Activated CD8-positive, alpha-beta T cell treated with anti-CD3 and anti-CD28 coated beads for 36 hours (primary cell): ENCODE results near the gene FSIP1. TPM values are rescaled to one million over a fixed set of nuclear protein-coding genes. Genes with fewer than 3 reads are reported as not detected.

Source experiments
- ATAC-seq: fragments of 200-7000 bp; cut with Tn5 transposase; one replicate; pipeline ENCODE4 v1.10.0; 2021; ENCODE audit warnings: mild to moderate bottlenecking, moderate library complexity
- CTCF ChIA-PET: fragments of 350-600 bp; sonication (Branson Sonifier 250); formaldehyde crosslinking; loops from one replicate; lab custom pipeline; 2021; ENCODE audit warnings: antibody characterized with exemption; lab: Charles Lee
- POLR2A ChIA-PET: fragments of 350-600 bp; sonication (Branson Sonifier 250); formaldehyde crosslinking; loops from one replicate; lab custom pipeline; 2021; ENCODE audit warnings: antibody characterized with exemption; lab: Charles Lee
- DNase-seq: peaks from one replicate; pipeline ENCODE4 v3.0.0-alpha.2; 2020
- H3K27ac Mint-ChIP-seq: one replicate; pipeline ENCODE4 v1.8.0; 2021; ENCODE audit warnings: mild to moderate bottlenecking, mixed read lengths
- H3K27me3 Mint-ChIP-seq: one replicate; pipeline ENCODE4 v1.8.0; 2021; ENCODE audit warnings: mixed read lengths
- H3K36me3 Mint-ChIP-seq: one replicate; pipeline ENCODE4 v1.8.0; 2021; ENCODE audit warnings: low read depth, mixed read lengths
- H3K4me1 Mint-ChIP-seq: one replicate; pipeline ENCODE4 v1.8.0; 2021; ENCODE audit warnings: low read depth, mixed read lengths
- H3K4me3 Mint-ChIP-seq: one replicate; pipeline ENCODE4 v1.8.0; 2021; ENCODE audit warnings: mild to moderate bottlenecking, moderate library complexity, mixed read lengths
- H3K9me3 Mint-ChIP-seq: one replicate; pipeline ENCODE4 v1.8.0; 2021; ENCODE audit warnings: mixed read lengths
- intact Hi-C: fragments of 100-400 bp; cut with micrococcal nuclease; formaldehyde crosslinking; loops from one replicate; pipeline ENCODE4 v1.10.0; 2022
- total RNA-seq, 2 experiments: library from RNA; stranded (reverse); gene quantifications; one replicate each; pipeline ENCODE4 v1.2.3, GENCODE V29; 2021
- TF ChIP-seq, protein P1 (sequence below): fragments of 200-600 bp; IDR thresholded peaks from one replicate; pipeline ENCODE4 v1.8.0; 2022; ENCODE audit warnings: antibody characterized with exemption, mild to moderate bottlenecking

Gene FSIP1
- total RNA-seq, 2 experiments from 2014 or later, result 0.36 to 0.43 TPM

DNA sequence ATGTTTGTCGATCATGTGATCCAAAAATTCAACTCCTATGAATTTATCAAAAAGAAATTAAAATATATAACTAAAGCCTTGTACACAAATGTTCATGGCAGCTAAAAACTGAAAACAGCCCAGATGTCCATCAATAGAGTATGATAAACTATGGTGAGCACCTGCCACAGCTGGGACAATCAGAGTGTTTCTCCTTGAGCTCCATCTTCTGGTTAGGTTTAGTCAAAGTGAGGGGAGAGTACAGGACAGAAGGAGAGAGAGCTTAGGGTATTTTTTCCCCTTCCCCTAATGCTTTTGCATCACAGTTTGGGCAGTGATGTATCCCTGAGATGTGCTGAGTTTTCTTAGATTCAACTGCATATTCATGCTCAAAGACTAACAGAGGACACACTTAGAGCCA is 65.5 kb downstream of the FSIP1 start:
- TF ChIP-seq, protein P1, sequence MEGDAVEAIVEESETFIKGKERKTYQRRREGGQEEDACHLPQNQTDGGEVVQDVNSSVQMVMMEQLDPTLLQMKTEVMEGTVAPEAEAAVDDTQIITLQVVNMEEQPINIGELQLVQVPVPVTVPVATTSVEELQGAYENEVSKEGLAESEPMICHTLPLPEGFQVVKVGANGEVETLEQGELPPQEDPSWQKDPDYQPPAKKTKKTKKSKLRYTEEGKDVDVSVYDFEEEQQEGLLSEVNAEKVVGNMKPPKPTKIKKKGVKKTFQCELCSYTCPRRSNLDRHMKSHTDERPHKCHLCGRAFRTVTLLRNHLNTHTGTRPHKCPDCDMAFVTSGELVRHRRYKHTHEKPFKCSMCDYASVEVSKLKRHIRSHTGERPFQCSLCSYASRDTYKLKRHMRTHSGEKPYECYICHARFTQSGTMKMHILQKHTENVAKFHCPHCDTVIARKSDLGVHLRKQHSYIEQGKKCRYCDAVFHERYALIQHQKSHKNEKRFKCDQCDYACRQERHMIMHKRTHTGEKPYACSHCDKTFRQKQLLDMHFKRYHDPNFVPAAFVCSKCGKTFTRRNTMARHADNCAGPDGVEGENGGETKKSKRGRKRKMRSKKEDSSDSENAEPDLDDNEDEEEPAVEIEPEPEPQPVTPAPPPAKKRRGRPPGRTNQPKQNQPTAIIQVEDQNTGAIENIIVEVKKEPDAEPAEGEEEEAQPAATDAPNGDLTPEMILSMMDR, result no peak
- H3K9me3 Mint-ChIP-seq, result no peaks in the 10 kb centered on the region
- no peaks in the 10 kb centered on the region for H3K27me3 Mint-ChIP-seq
- ChIA-PET CTCF (interaction anchor here (2.5 to 3.6 kb wide), 2 partner anchors 39 to 135 kb away, joined by 7 to 21 read pairs; partner anchors contain the start of gene THBS1), POLR2A (no interaction called here)
- no peak overlapping the region for H3K27ac Mint-ChIP-seq
- DNase-seq (no peak), ATAC-seq (no peak)
- peaks cover 4% of the 10 kb centered on the region for H3K4me1 Mint-ChIP-seq
- intact Hi-C loops, result no loop called here
- no peaks in the 10 kb centered on the region for H3K36me3 Mint-ChIP-seq
- no peak overlapping the region for H3K4me3 Mint-ChIP-seq

DNA sequence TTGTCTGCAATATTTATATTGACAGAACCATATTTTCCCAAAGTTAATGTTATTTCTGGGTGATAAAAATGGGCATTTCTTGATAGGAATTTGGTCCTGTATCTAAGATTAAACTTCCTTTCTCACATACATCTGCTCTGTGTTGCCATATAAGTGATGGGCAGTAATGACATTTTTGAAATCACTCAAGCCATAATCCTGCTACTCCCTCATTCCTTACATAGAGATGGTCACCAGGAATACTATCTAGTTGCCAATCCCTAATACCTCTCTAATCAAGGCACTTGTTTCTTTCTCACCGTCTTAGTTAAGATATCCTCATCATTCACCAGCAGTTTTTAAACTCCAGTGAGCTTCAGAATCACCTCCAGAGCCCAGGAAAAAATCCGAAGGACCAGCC is 68.4 kb downstream of the FSIP1 start:
- Mint-ChIP-seq H3K27me3 (no peaks in the 10 kb centered on the region), H3K9me3 (no peaks in the 10 kb centered on the region), H3K27ac (no peak overlapping the region), H3K4me3 (no peak overlapping the region), H3K36me3 (no peaks in the 10 kb centered on the region), H3K4me1 (no peaks in the 10 kb centered on the region)
- no peak for DNase-seq
- intact Hi-C loops, result no loop called here
- TF ChIP-seq, protein P1, result no peak
- POLR2A ChIA-PET, result no interaction called here
- ATAC-seq, result no peak
- CTCF ChIA-PET, result interaction anchor here (1.2 kb wide), 1 partner anchor 19 kb away, joined by 4 read pairs; no protein-coding TSS in a partner anchor

DNA sequence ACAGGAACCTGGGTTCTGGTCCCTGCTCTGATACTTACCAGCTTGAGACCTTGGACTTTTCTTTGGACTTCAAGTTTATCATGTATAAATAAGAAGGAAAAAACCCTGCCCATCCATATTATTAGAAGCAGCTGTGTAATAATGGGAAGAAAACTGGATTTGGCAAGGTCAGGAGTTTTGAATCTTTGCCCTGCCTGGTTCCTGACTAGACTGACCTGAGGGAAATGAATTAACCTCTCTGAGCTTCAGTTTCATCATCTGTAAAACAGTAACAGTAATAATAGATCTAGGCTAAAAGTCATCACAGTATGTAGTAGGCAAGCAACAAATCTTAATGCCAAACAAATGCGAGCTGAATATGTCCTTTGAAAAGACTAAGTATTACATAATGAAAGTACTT is 68.8 kb downstream of the FSIP1 start:
- H3K27ac Mint-ChIP-seq, result no peak overlapping the region
- H3K27me3 Mint-ChIP-seq, result no peaks in the 10 kb centered on the region
- H3K4me1 Mint-ChIP-seq, result no peaks in the 10 kb centered on the region
- TF ChIP-seq, protein P1, result no peak
- no peak for DNase-seq
- ChIA-PET CTCF (interaction anchor here (1.2 to 1.9 kb wide), 2 partner anchors 19 to 27 kb away, joined by 4 to 15 read pairs; no protein-coding TSS in a partner anchor), POLR2A (no interaction called here)
- no peaks in the 10 kb centered on the region for H3K9me3 Mint-ChIP-seq
- H3K4me3 Mint-ChIP-seq, result no peak overlapping the region
- H3K36me3 Mint-ChIP-seq, result no peaks in the 10 kb centered on the region
- no peak for ATAC-seq
- intact Hi-C loops, result no loop called here

DNA sequence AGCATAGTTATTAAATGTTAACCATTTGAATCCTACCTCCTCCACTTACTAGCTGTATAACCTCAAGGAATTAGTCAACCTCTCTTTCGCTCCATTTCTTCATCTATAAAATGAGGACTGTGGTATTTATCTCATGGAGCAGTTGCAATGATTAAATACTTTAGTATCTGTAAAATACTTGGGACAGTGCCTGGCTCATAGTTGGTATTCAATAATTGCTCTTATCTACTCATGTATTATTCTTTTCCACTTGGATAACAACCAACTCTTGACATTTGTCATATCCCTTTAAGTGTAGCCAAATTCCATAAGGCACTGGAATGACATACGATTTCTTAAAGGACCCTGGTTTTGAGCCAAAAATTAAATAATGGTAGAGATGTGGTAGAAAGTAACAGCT is 72.0 kb downstream of the FSIP1 start:
- H3K4me3 Mint-ChIP-seq, result no peak overlapping the region
- DNase-seq, result no peak
- intact Hi-C loops, result no loop called here
- ATAC-seq, result no peak
- no peaks in the 10 kb centered on the region for H3K4me1 Mint-ChIP-seq
- H3K27ac Mint-ChIP-seq, result no peak overlapping the region
- H3K27me3 Mint-ChIP-seq, result no peaks in the 10 kb centered on the region
- H3K36me3 Mint-ChIP-seq, result no peaks in the 10 kb centered on the region
- no peaks in the 10 kb centered on the region for H3K9me3 Mint-ChIP-seq
- POLR2A ChIA-PET, result no interaction called here
- CTCF ChIA-PET, result no interaction called here
- TF ChIP-seq, protein P1, result no peak

DNA sequence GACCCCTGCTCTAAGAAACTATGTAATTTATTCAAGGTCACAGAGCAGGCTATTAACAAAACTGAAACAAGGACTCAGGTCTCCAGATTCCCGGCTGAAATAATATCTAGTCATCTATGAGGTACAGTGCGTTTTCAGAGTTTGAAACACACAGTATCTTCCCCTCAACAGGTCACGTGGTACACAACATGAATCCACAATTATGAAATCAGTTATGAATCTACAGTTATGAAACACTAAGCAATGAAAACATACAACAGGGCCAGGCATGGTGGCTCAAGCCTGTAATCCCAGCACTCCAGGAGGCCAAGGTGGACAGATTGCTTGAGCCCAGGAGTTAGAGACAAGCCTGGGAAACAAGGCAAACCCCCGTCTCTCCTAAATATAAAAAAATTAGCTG is 72.7 kb downstream of the FSIP1 start:
- Mint-ChIP-seq H3K36me3 (no peaks in the 10 kb centered on the region), H3K27me3 (no peaks in the 10 kb centered on the region), H3K4me3 (no peak overlapping the region), H3K9me3 (no peaks in the 10 kb centered on the region), H3K4me1 (no peaks in the 10 kb centered on the region), H3K27ac (no peak overlapping the region)
- no peak for DNase-seq
- intact Hi-C loops, result no loop called here
- TF ChIP-seq, protein P1, result no peak
- ChIA-PET POLR2A (no interaction called here), CTCF (no interaction called here)
- ATAC-seq, result no peak
